COLO668 (cell line): ENCODE data around the gene NRN1.
A peak's percentile ranks its signal among the peaks of the same experiment; 100 is the strongest.
"Not testable (repeated sequence)": the region's sequence is repeated elsewhere in the genome, so short reads cannot be mapped to it uniquely, and the experiment has no call there.

ENCODE experiments used
- DNase-seq: peaks from one replicate; lab custom pipeline; 2025; ENCODE audit not compliant: unreplicated experiment; lab: John Stamatoyannopoulos, UW

The NRN1 gene

DNA sequence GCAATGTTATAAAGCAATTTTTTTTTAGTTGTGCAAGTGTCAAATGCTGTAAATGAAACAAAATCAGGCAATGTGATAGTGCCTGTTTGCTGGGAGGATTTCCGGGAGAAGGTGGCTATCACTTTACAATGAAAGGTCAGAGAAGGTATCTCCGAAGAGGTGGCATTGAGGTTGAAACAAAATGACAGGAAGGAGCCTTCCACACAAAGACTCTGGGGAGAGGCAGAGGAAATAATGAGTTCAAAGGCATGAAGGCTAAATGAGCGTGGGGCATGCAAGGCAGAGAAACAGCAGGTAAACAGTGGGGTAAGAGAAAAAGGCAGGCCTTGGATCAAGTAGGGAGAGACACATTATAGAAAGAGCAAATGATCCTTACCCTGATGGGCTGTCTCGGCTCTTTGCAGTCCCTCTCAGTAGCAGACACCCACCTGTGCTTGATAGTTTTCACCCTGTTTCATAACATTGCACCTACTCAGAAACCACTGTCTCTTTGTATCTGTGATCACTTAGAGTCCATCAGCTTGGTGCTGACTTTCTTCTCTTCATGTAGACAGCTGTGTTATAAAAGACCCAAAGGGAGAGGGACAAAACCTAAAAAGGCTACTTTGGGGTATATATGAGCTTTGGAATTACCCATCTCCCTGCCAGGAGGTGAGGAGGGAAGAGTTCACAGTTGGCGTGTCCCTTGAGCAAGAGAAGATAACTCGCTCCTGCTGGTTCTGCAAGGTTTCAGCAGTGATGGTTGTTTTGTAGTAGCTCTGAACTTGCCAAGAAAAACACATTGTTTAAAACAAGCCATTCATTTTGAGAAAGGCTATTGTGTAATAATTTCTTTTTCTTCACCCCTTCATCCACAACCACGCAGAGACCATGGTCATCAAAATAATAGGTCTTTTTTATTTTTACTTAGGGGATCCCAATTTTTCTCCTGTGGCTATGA lies 22.3 kb downstream of the NRN1 start:
- no peak for DNase-seq

DNA sequence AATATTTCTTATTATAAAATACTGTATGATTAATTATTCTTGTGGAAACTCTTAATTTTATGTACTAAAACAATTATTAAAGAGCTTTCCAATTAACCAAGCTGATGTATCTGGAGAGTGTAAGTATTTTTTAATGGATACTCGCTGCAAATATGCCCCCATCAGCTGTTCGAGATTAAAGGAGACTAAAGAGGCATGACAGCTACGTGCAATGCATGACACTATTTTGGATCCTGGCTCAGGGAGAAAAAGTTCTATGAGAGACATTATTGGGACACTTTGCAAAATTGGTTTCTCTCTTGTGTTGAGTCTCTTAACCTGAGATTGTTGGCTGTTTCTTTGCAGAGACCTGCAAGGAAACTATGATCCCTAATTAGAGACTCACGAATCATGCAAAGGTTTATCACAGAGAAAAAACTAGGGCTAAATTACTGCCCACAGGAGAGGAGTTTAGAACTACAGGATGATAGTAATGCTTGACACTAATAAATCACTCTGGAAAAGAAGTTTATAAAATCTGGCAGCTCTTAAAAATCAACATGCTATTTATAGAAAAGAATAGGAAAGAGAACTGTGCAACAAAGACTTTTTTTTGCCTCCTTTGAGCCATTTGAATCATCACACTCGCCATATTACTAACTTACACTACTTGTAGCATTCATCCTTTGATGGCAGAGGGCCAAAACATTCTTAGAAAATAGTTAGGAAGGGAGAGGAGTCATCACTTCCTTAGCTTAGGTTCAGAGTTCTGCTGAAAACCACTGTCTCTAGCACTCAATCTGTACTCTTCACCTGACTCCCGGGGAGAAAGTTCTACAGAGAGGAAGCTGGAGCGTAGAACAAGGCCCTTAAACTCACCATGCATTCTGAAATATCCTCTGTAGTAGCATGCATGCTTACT lies 25.3 kb downstream of the NRN1 start:
- no peak for DNase-seq

DNA sequence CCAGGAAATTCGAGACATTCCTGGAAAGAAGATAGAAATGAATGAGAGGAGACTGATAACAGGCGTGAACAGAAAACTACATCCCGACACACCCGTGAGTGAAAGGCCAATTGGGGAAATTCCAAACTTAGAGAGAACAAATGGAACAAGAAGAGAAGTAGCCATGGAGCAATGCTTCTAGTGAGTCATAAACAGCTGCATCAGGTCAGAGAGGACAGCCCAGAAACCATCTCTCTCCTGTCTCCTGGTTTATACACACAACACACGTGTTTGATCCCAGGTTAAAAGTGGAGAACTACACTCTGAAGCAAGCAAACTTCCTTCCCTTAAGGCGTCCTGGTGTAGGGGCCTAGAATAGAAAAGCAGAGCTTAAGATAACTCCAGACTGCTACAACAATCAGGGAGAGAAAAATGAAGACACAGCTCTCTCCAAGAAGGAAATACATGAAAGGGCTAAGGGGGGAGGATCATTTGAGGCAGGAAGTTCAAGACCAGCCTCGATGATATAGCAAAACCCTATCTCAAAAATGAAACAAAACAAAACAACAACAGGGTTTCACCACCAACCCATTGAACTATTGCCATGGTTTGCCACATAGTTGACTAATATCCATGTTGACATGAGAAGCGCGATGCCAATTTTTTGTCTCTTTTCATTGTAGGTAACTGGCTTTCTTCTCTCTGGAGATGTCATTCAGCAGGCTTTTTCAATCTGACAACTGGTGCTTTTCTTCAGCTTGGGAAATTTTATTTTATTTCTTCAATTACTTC lies 26.9 kb downstream of the NRN1 start:
- DNase-seq = no peak

DNA sequence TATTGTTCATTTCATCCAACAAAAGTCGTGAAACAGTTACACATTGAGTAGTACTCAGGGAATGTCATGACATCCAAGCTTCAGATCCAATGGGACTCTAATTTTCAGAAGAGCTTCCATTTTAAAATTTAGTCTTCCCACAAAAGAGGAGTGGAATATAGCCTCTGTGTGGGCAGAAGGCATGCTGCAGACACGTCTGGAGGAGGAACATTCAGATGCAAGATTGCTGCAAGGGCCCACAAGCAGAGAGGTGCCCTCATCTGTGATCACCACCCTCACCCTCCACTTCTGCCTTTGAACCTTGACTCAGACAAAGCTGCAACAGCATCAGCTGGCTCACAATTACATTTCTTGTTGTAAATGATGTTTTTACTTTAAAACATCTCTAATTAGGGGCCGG lies 29.9 kb downstream of the NRN1 start:
- DNase-seq = no peak

DNA sequence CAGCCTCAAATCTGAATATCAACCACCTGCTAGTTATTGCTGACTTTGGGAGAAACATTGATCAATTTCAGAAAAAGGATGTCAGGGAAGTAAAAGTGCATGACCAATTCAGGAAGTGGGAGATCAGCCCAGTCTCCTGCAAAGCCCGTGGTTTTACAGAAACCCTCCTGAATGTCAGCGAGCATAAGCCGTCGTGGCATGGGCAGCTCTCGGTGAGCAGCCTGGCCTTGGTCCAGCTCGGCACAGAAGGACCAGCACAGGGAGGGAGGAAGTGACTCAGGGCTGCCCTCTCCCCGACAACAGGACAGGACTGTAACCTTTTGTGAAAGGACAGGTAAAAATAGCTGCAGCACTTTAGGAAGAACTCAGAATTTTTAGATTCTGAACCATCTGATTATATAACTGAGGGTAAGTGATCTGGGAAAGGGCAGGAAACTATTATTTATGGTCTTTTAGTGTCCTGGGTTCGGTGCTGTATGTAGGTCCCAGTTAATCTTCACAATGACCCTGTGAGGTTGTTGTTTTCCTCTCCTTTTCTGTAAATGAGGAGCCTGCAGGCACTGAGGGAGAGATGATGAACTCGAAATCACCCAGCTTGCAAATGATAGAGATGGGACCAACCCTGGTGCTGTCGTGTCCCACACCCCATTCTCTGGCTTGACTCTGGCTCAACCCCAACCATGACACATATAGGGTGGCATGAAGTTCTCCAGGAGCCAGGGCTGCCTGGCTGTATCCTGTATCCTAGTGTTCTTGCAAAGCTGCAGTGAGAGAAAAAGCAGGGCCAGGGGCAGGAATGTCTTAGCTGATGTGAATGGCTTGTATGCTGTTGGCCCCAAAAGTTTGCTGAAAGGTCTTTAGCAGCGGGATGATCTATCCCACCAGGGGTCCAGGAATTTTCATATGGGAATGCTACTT lies 37.6 kb downstream of the NRN1 start:
- no peak for DNase-seq

DNA sequence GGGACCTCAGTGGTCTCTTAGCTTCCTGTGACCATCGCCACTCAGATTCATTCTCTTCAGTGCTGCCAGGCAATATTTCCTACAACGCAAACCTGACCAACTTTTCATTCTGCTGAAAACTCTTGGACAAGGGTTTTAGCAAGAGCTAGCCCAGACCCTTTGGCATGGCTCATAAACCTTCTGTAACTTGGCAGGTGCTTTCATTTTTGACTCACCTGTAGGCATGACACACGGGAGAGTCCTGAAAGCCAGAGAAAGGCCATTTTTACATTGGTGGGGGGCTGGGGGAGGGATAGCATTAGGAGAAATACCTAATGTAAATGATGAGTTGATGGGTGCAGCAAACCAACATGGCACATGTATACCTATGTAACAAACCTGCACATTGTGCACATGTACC lies 38.7 kb downstream of the NRN1 start:
- not testable (repeated sequence) for DNase-seq

DNA sequence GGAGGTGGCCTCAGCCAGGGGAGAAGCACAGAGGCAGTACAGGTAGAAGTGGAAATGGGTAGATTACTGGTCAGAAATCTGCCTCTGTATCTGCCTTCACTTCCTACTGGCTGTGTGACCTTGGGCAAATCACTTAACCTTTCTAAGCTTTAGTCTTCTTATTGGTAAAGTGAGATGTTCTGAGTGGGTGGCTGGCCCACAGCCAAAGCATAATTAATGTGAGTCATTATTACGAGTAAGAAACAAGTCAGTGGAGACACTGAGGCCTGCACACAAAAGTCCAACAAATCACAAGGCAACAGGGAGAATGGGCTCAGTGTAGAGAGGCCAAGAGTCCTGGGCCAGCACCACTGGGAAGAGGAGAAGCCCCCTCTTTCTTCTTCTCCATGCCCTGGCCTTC lies 39.1 kb downstream of the NRN1 start:
- no peak for DNase-seq

DNA sequence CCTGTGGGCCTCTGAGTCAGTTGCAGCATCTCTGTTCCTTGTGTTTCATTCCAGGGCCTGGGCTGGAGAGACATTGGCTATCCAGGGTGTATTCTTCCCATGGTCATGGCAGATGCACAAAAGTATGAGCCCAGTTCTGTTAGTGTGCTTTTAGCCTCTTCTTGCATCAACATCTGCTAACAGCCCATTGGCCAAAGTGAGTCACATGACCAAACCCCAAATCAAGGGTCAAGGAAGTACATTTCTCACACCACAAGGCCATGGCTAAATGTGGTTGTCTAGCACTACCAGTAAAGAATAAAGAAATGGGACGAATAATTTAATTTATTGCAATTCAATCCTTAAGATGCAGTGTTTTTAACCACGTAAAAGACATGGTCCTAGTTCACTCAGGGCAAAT lies 43.9 kb downstream of the NRN1 start:
- no peak for DNase-seq

DNA sequence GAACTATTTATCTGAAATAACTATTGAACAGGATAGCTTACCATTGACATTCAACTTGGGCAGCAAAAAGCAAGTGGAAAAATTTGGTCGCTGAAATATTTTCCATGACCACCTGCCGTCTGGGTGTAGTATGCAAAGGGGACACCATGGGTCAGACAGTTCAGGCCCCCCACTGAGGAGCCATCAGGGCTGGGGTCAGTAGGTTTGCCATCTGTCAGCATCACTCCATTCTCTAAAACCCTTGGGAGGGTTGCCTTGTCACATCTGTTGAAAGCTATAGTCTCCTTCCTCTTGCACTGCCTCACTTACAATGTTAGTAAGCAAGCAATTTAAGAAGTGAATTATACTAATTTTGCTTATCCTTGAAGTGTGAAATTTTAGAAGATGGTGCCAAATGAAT lies 44.9 kb downstream of the NRN1 start:
- DNase-seq = no peak

DNA sequence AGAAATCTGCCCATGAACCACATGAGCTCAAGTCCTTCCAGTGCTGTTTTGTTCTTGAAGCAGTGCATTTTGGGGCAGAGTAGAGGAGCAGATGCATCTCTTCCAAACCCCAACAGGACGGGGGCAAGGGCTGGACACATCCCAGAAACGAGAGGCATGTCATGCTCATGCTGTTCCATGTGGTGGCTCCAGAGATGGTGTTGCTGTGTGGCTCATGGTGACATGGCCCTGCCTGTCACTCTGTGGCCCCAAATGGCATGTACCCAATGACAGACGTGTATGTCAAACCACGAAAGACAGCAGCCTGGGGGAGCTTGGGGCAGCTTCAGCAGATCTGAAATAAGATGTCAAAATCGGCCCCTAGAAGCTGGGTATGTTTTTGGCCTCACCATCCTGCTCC lies 46.3 kb downstream of the NRN1 start:
- DNase-seq = no peak

DNA sequence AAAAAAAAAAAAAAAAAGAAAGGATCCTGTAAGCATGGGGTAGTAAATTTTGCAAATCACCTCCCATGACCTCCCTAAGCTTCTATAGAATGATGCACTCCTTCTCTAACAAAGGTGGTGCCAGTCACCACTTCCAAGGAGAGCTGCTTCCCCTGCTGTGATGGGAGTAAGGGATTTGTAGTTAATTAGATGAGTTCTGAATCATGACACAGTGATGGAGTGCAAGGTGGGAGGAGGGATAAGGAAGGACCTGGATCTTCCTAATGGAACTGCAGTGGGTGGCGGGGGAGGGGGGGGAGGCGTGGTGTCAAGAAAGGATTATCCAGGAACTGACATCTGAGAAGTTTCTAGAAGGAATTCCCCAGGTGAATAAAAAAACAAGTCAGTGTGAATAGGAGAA lies 47.8 kb downstream of the NRN1 start:
- DNase-seq = no peak

DNA sequence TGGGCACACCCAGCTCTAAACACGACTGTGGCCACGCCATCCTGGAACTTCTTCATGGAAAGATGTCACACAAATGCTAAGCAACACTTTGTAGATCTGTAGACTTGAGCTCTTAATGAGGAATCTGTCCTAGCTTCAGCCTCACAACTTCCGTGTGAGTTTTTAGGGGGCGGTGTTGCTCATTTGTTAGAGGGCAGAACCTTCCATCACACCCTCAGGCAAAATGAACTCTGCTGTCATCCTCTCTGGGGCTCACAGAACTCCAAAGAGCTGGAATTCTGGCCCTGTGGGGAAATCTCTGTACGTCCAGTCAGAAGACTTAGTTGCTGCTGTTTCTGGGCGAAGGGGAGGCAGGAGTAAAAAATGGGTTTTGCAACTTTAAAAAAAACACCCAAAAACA lies 49.8 kb downstream of the NRN1 start:
- DNase-seq = no peak

DNA sequence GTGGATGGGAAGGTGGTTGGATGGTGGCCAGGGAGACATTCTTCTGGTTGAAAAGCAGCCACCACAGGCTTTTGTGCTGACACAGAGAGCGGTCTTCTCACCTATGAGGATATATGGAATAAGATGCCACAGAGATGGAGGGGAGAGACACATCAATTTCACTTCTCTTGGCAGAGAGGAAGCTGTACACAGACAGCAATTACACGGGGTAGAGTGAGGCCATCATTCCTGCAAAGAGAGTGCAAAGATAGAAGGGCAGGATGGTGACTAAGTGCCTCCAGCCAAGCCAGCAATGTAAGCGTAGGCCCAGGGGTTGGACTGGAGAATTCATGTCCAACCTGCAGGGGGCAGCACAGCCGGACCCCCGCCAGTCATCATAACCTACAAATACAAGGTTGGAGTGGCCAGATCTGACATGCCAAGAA lies 56.4 kb downstream of the NRN1 start:
- DNase-seq = peak; percentile 9
